DMS53 treated with DMSO at 0.1 percent for 48 hours (cell line): ENCODE data around the gene GNB1L.

Experiments used
- DNase-seq: peaks from one replicate; lab custom pipeline; 2025; ENCODE audit not compliant: unreplicated experiment; lab: John Stamatoyannopoulos, UW

Gene GNB1L

DNA sequence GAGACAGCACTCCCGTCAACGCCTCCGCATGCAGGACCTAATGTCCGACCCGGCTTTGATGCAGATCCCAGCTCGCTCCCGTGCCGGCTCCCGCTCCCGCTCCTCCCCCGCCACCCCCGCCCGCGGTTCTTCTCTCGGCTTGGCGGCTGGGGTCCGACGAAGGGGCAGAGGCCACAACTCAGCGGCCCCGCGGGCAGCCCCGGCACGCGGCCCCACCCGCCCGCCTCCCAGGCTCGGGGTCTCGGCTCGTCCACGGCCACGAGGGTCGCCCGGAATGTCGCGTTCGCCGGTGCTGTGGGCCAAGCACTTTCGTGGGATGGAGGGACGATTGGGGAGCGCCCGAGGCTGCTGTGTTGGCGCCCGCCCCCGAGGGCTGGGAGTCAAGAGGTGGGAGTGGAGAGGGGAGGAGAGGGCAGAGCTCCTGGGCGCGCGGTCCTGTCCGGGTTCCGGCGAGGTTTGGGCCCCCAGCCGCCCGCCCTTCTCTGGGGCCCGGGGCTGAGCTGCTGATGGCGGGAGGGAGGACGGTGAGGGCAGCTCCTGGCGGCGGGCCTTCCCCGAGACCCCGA is 99.4 kb downstream of the GNB1L start:
- no peak for DNase-seq

DNA sequence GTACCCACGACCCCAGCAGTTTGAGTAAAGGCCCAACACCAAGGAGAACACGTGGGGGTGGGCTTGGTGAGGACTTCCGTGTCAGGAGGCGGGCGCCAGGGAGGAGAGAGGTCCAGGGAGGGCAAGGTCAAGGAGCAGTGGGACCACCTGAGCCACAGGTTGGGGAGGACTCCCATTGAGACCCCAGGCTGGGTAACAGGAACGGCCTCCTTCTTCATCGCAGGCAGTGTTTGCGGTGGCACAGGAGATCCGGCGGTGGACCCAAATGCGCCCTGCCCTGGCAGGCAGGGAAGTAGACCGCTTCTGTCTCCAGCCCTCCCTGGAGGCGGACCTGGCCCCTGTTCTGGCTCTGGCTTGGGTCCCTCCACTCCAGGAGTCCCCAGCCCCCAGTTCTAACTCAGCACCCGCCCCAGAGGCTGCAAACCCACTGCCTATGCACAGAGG is 100.0 kb downstream of the GNB1L start:
- DNase-seq: no peak

- no peak for DNase-seq
Observed at GRCh38 chr22:19753996-19754700, 100.5 kb downstream of the GNB1L start.

- DNase-seq: no peak
Observed at GRCh38 chr22:19753090-19753842, 101.4 kb downstream of the GNB1L start.

- DNase-seq: no peak
Observed at GRCh38 chr22:19751497-19752245, 103.0 kb downstream of the GNB1L start.

DNA sequence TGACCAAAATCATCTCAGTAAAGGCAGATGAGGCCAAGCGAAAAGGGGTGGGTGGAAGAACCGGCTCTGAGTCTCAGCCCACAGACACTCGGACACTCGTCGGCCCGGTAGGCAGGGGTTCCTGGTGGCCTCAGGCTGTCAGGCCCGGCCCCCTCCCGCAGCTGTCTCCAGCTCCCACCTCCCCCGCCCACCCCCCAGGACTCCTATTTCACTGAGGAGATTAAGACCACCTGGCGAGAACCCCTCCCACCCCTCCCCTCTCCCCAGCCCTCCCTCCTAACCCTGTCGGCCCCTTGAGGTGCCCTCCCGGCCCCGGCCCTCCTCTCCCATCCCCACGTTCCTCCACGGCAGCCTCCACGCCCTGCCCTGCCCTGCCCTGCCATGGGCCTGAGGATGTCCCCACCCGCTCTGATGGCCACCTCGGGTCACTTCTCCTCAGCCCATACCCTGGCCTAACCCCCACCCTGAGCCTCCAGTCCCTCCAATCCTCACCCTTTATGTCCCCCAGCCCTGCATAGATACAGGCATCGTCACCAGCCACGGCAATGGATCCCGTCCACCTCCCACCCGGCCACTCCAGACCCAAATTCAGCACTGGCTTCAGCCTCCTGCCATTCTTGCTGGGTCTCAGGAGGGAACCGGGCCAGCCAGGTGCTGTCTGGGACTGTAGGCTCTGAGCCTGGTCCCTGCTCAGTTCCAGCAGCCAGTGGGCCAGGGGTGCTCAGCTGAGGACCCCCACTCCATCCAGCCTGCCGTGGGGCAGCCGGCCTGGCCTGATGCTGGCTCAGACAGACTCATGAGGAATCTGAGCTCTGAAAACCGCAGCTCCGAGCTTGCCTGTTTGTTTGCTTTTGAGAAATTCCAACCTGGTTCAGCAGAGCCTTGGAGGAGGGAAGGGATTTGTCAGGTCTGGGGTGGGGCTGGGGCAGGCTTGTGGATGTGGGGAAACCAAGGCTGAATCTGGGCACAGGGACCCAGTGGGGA is 103.9 kb downstream of the GNB1L start:
- DNase-seq: no peak

DNA sequence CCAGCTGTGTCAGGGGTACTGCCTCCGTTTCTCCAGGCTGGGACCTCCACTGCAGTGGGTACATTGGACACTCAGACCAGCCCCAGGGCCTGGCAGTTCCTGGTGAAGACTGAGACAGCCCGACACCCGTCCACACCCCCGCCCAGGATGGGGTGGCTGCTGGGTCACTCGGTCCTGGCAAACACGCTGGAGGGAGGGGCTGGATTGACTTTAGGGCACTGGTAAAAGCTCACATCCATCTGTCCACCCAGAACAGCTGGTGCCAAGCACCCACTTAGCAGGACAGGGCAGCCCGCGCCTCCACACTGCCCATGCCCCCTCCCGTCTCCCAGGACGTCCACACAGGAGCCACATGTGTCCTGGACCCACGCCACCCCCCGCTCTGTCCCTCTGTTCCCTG is 104.8 kb downstream of the GNB1L start:
- no peak for DNase-seq

DNA sequence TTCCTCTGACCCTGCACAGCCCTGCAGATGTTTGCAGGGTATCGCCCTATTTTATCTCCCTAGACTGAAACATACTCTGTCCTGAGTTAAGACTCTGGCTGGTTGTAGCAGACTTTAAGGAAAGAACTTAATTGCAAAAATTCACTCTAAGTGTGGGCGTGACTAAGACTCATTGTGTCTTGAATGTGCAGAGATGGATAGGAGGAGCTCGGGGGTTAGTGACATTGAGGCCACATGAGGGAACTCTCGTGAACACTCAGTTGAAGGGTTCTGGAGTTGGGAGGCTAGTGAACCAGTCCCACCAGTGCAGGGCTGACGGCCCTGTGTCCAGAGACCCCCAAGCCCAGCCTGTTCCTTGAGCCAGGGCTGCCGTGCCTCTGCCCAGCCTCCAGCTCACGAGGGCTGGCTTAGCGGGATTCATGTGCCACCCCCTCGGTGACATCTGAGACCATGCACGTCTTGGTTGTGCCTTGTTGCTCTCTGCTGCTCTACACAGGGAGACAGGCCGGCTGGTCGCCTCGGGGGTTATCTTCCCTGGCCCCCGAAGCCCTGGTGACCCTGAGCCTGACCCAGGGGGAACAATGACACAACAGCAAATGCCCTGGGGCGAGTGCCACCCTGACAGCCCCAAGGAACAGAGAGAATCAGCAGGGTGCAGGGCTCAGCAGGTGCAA is 105.5 kb downstream of the GNB1L start:
- no peak for DNase-seq

GRCh38 chr22:19748139-19748538 is 106.5 kb downstream of the GNB1L start:
- DNase-seq: no peak

DNA sequence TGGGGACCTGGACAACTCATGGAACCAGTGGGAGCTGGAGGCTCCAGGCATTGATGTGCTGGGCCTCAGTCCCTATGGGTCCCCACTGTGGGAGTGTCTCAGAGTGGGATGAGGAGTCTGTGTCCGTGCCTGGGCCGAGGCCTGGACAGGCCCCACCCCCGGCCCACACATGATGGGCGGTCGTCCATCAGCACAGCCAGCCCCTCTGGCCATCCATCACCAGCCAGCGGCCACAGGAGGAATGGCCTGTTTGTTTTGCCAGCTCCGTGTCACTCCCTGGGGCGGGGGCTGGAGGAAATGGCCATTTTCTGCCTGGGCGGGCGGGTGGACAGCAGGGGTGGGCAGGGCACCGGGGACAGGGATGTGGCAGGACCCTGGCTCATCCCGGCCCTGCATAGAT is 107.1 kb downstream of the GNB1L start:
- no peak for DNase-seq

- no peak for DNase-seq
Observed at GRCh38 chr22:19746726-19747125, 107.9 kb downstream of the GNB1L start.

DNA sequence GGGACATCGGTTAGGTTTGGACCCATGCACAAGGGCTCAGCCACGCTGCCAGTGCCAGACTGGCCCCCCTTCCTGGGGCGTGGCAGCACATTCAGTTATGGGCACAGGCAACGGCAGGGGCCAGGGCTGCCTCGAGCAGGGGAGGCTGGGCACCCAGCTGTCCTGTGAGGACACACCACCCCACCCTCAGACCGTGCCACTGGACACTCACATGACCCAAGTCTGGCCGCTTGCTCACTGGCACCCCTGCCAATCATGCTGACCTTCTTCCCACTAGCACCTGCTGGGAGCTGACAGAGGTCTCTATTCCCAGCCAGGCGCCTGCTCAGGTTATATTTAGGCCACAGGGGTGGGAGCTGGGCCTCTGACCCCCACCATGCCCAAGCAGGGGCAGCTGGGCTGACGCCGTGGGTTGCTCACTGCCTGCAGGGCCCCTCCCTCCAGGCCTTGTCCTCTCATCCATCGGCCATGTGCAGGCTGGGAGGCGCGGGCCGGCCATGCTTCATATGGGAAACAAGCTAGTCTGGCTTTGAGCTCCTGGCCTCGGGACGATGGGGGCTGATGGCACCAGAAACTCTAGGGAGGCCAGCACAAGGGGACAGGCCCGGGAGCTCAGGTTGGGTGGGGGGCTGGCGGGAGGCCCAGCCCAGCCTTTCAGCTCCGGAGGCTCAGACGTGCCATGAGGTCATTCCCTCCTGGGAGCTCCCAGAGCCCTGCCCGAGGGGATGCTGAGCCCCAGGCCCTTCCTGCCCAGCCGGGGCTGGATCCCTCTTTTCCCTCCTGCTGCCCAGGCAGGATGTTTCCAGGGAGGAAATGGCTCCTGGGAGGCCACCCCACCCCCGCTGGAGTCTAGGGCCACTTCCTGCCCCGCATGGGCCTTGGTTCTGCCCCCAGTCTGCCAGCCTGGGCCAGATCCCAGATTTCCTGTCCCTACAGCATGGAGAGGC is 109.2 kb downstream of the GNB1L start:
- no peak for DNase-seq

GRCh38 chr22:19744350-19745006 is 110.2 kb downstream of the GNB1L start:
- DNase-seq: no peak

- no peak for DNase-seq
Observed at GRCh38 chr22:19743651-19744050, 111.0 kb downstream of the GNB1L start.

DNA sequence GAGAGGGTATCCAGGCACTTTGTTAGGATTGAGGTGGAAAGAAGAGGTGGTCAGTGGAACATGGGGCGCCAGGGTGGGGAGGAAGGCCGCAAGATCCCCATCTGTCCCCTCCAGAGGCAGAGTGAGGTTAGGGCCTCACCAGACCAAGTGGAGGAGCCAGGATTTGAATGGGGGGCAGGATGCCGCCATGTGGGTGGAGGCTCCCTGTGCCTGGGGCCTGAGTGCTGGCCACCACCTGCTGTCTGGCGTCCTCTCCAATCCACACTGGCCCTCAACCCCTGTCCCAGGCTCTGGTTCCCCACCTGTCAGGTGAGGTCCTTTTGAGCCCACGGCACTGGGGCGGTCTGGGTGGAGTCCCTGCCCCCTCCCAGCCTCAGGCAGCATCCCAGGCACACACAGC is 111.6 kb downstream of the GNB1L start:
- no peak for DNase-seq

- DNase-seq: no peak
Observed at GRCh38 chr22:19742160-19743066, 112.3 kb downstream of the GNB1L start.

DNA sequence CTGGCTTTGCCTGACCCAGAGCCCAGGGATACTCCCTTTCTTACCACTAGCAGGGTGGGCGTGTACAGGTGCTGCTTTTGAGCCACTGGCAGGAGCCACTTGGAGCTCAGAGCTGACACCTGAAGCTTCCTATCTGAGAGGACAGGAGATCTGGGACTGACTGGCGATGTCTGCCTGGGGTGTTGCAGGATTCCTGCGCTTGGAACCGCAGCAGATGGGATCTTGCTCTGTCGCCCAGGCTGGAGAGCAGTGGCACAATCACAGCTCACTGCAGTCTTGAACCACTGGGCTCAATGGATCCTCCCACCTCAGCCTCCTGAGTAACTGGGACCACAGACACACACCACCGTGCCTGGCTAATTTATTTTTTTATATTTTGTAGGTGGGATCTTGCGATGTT is 113.6 kb downstream of the GNB1L start:
- DNase-seq: no peak
